Left forelimb (tissue), 1 donor: ENCODE measurements around the gene PCCA.

Source experiments
- DNase-seq: peaks from one replicate; pipeline ENCODE4 v3.0.0-alpha.2; 2018; ENCODE audit warnings: low spot score

Gene PCCA

DNA sequence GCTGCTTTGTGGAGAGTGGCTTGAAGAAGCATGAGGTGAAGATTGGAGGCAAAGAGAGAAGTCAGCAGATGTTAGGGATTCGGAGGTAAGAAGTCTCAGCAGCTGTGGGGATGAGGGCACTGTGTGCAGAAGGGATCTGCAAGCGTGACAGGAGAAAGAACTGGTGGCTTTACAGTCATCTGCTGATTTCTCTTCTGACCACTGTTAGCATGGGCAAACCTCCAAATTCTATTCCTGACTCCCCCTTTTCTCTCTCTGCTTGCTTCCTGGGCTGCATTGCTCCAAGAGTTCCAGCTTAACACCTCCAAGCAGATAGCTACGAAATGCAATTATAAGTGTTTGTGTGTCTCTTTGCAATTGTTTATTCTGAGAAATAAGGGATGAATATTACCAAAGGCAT, 340.1 kb downstream of the PCCA start:
- DNase-seq: no peak

DNA sequence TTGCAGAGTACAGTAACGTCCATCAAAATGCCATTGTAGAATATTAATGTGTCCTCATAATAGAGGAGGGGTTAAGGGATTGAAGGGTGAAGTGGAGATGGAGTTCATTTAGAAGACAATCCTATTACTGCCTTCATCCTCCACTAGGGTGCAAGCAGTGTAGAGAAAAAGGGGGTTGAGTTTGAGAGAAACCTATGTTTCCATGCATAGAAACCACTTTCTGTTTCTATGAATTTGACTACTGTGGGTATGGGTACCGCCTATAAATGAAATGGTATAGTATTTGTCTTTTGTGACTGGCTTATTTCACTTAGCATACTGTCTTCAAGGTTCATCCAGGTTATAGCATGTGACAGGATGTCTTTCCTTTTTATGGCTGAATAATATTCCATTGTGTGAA, 343.7 kb downstream of the PCCA start:
- no peak for DNase-seq

GRCh38 chr13:100433475-100433874, 344.6 kb downstream of the PCCA start:
- no peak for DNase-seq

DNA sequence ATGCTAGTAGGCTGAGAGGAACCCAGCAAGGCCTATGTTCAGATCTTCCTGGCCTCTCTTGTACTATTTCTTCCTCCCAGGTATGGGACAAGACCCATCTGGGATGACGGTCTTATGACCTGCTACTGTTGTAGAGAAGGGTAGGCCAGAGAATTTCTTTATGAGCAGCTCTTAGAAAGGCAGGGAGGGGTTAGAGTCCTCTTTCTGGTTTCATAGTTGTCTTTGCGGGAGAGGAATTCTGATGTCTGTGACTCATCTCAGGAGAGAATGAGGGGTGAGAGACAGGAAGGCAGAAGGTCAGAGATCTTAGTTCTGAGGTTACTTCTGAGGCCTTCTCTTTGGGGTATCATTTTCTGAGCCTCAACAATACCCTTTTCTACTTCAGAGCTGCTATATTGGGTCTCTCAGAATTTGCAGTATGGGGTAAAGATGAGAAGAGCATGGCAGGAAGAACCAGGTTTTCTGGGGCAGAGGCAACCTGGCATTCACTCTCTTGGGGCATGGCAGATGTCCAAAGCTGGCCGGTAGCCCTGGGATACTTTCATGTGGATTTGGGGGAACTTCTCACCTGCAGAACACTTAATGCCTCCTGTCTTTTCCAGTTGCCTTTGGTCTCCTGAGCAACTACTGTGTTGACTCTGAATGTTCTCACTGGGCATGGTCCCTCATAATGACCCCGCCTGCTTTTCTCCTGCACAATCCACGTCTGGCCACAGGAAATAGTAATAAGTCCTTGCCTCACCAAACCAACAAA, 345.3 kb downstream of the PCCA start:
- DNase-seq: no peak

DNA sequence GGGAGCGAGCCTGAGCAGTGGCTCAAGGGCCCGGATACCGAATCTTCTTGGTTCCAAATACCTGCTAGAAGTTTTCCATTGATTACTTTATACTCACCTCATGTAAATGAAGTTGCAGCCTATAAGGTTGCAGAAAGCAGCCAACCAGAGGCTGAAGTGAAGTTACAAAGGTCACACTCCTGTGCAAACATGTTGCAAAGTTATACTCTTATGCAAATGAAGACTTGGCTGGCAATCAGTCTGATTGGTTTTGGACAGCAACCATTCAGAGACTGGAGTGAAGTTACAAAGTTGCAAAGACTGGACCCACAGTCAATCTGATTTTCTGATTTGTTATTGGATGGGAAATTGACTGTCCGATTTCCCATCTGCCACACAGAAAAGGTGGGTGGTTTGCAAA, 347.2 kb downstream of the PCCA start:
- no peak for DNase-seq

DNA sequence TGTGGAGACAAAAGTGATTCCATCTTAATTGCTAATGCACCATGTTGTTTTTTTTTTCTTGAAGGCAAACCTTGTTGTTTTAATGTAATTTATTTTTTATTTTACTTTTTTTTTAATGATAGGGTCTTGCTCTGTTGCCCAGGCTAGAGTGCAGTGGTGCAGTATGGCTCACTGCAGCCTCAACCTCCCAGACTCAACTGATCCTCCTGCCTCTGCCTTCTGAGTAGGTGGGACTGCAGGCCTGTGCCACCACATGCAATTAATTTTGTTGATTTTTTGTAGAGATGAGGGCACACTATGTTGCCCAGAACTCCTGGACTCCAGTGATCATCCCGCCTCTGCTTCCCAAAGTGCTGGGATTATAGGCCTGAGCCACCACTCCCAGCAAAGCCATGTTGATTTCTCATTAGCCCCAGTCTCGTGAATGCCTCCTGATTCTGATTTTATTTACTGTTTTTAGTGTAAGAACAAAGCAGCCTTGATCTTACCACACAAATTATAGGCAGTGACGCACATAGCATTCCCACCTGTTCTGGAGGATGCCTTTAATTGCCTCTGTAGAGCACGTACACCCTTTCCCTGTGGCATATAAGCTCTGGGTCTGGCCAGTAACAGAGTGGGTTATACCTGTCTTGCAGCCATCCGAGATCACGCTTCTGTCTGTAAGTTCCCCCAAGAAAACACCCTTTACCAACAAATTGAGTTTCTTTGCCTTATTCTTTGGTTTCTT, 349.3 kb downstream of the PCCA start:
- no peak for DNase-seq

- DNase-seq: no peak
These were observed 350.5 kb downstream of the PCCA start for GRCh38 chr13:100439247-100439970.

DNA sequence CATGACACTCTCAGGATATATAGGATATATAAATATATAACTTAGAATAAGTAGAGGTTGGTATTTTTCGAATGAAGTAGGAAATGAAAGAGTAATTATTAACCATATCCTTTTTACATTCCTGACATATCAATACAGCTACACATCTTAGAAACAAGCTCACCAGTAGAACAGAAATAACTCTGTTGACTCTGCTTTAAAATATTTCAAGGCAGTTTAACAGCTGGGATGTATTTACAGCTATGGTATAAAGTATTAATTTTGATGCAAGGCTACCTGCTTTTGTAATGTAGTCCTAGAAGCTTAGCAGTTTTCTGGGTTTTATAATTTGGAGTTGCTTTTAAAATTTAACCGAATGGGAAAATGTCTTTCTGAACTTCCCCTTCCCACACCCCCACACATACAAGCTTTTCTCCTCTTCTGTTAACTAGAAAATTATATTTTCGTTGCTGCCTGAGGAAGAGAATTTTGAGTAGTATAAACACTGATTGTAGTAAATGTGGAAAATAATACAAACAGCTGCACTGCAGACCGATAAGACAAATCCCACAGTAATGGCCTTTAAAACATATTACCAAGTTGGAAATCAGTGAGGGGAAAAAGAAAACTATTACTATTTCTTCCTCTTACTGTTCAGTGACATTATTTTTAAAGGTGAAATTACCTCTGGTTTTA, 352.0 kb downstream of the PCCA start:
- DNase-seq: no peak

- DNase-seq: no peak
These were observed 353.4 kb downstream of the PCCA start for GRCh38 chr13:100442095-100442832.

- no peak for DNase-seq
These were observed 354.5 kb downstream of the PCCA start for GRCh38 chr13:100443278-100443997.

- no peak for DNase-seq
These were observed 355.1 kb downstream of the PCCA start for GRCh38 chr13:100443998-100444328.

GRCh38 chr13:100447831-100448230, 358.9 kb downstream of the PCCA start:
- no peak for DNase-seq

DNA sequence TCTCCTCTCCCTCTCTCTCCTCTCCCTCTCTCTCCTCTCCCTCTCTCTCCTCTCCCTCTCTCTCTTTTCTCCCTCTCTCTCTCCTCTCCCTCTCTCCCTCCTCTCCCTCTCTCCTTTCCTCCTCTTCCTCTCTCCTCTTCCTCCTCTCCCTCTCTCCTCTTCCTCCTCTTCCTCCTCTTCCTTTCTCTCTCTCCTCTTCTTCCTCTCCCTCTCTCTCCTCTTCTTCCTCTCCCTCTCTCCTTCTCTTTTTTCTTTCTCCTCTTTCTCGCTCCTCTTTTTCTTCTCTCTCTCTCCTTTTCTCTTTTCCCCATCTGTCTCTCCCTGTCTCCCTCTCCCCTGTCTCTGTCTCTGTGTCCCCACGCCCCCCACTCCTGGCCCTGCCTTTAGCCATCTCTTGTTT, 363.0 kb downstream of the PCCA start:
- no peak for DNase-seq

GRCh38 chr13:100454876-100455275, 366.0 kb downstream of the PCCA start:
- no peak for DNase-seq

DNA sequence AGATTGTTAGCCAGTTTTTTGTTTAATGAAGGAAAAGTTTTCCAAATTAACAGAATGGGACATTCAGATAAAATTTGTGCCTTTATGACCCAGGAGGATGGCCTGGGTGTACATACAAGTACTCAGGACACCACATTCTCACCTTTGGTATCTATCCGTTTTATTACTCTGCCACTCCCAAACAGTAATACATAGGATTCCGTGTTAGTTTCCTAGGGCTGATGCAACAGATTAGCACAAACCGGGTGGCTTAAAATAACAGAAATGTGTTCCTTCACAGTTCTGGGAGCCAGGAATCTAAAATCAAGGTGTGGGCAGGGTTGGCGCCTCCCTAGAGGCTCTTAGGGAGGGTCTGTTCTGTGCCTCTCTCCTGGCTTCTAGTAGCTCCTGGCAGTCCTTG, 369.8 kb downstream of the PCCA start:
- no peak for DNase-seq

DNA sequence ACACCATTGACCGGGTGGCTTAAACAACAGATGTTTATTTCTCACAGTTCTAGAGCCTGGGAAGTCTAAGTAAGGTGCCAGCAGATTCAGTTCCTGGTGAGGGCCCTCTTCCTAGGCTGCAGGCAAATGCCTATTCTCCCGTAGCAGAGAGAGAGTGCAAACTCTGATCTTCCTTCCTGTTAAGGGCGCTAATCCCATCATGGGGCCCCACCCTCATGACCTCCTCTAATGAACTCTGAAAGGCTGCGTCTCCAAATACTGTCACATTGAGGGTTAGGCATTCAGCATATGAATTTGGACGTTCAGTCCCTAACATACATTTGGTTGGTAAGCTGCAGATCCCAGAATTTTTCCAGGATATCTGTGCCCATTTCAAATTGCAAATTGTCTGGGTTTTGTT, 370.9 kb downstream of the PCCA start:
- no peak for DNase-seq

- DNase-seq: no peak
These were observed 371.4 kb downstream of the PCCA start for GRCh38 chr13:100460266-100460665.

GRCh38 chr13:100460791-100461190, 371.9 kb downstream of the PCCA start:
- no peak for DNase-seq

- DNase-seq: no peak
These were observed 372.6 kb downstream of the PCCA start for GRCh38 chr13:100461309-100462030.

DNA sequence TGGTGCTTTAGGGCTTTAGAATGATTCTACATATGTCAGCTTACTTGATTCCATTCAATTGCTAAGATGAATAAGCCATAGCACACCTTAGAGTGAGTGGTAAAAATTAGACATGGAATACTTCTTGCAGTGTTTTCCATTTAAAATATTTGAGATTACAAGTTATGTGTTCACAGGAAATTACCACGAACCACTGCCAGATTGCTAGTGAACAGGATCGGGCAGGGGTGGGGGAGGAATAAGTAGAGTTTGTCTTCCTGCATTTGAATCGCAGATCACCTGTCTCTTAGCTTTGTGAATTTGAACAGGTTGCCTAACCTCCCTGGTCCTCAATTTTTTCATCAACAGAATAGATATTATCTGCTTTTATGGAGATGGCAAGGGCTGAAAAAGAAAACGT, 375.1 kb downstream of the PCCA start:
- no peak for DNase-seq

- DNase-seq: no peak
These were observed 376.7 kb downstream of the PCCA start for GRCh38 chr13:100465558-100465957.
